Stromal cell of bone marrow (primary cell): ENCODE data around the gene ADRB2.
"Not testable (repeated sequence)": the region's sequence is repeated elsewhere in the genome, so short reads cannot be mapped to it uniquely, and the experiment has no call there.

Experiments
- DNase-seq: peaks from one replicate; pipeline ENCODE4 v3.0.0-alpha.2; 2012; ENCODE audit warnings: low read depth

The ADRB2 gene

GRCh38 chr5:148826053-148826738 is at the start of gene ADRB2:
TSS of gene ADRB2 (plus strand) at chr5:148826611. CDS start at chr5:148826832, 221 bp downstream.
- DNase-seq: peak; percentile 68

GRCh38 chr5:148776780-148777179 is 49.6 kb upstream of the ADRB2 start:
- peak; percentile 77 for DNase-seq

- DNase-seq: no peak
Observed at GRCh38 chr5:148778882-148779281, 47.5 kb upstream of the ADRB2 start.

- DNase-seq: no peak
Observed at GRCh38 chr5:148780711-148781110, 45.7 kb upstream of the ADRB2 start.

- no peak for DNase-seq
Observed at GRCh38 chr5:148781766-148782165, 44.6 kb upstream of the ADRB2 start.

GRCh38 chr5:148785223-148785622 is 41.2 kb upstream of the ADRB2 start:
- DNase-seq: no peak

GRCh38 chr5:148786456-148786855 is 40.0 kb upstream of the ADRB2 start:
- DNase-seq: no peak

GRCh38 chr5:148788636-148789035 is 37.8 kb upstream of the ADRB2 start:
- DNase-seq: no peak

- no peak for DNase-seq
Observed at GRCh38 chr5:148790545-148791333, 35.7 kb upstream of the ADRB2 start.

GRCh38 chr5:148791334-148791667 is 35.1 kb upstream of the ADRB2 start:
- peak; percentile 48 for DNase-seq

- no peak for DNase-seq
Observed at GRCh38 chr5:148791696-148792095, 34.7 kb upstream of the ADRB2 start.

- no peak for DNase-seq
Observed at GRCh38 chr5:148792744-148793143, 33.7 kb upstream of the ADRB2 start.

- no peak for DNase-seq
Observed at GRCh38 chr5:148793261-148793660, 33.1 kb upstream of the ADRB2 start.

- no peak for DNase-seq
Observed at GRCh38 chr5:148794275-148794674, 32.1 kb upstream of the ADRB2 start.

GRCh38 chr5:148794729-148795561 is 31.5 kb upstream of the ADRB2 start:
- peak; percentile 51 for DNase-seq

- DNase-seq: no peak
Observed at GRCh38 chr5:148796936-148797335, 29.5 kb upstream of the ADRB2 start.

- DNase-seq: no peak
Observed at GRCh38 chr5:148798786-148799185, 27.6 kb upstream of the ADRB2 start.

- no peak for DNase-seq
Observed at GRCh38 chr5:148799737-148800527, 26.5 kb upstream of the ADRB2 start.

GRCh38 chr5:148801682-148802276 is 24.6 kb upstream of the ADRB2 start:
- no peak for DNase-seq

- DNase-seq: not testable (repeated sequence)
Observed at GRCh38 chr5:148803451-148803850, 23.0 kb upstream of the ADRB2 start.

- DNase-seq: no peak
Observed at GRCh38 chr5:148804393-148804792, 22.0 kb upstream of the ADRB2 start.
